Measurements from ENCODE around the gene CASP1. TPM values are rescaled to one million over a fixed set of nuclear protein-coding genes. Genes with fewer than 3 reads are reported as not detected.

CASP1 gene
- polyA plus RNA-seq, 3 donors: 210 to 460 (median 433) TPM

DNA sequence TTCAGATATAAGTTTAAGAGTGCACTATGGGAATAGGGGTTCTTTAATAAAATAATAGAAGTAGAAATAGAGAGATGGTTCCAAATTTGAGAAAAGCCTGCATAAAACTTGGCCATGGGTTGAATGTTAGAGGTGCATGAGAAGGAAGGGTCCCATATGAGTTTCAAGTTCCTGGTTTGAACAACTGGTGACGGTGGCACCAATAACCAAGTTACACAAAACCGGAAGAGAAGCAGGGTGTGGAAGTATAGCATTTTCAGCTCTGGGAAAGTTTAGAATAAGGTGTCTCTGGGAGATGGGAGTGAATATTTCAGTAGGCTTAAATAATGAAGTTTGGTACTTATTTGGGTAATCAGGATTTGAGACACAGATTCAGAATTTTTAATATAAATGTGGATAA is 2.4 kb downstream of the CASP1 start:
- Mint-ChIP-seq H3K4me3 (peak overlapping the region; percentile 98 to 99), H3K27ac (peak overlapping the region; percentile 81 to 100 (median 98)), H3K4me1 (peaks cover 73% of the 10 kb centered on the region), H3K9me3 (no peaks in the 10 kb centered on the region), H3K27me3 (ENCODE audit: low read depth in 3 of 3) (peaks cover 0 to 1% (median 0%) of the 10 kb centered on the region in 3 donors), H3K36me3 (peaks cover 50 to 58% of the 10 kb centered on the region in 2 donors)
- peak; percentile 49 to 87 (median 79) for DNase-seq
- peaks cover 56 to 88% of the 10 kb centered on the region in 2 donors for H3K4me1 ChIP-seq (ENCODE audit: control insufficient read depth in 1 of 2, insufficient read depth in 2 of 2, low read length in 2 of 2)
- no peaks in the 10 kb centered on the region for H3K27me3 ChIP-seq (ENCODE audit: control insufficient read depth in 2 of 2, insufficient read depth in 2 of 2, low read length in 2 of 2)
- no peak overlapping the region for H2AFZ ChIP-seq (ENCODE audit: insufficient read depth, low read depth, low read length, poor library complexity, severe bottlenecking)
- peak overlapping the region; percentile 93 for H3K4me2 ChIP-seq (replicated peaks; ENCODE audit: extremely low read depth, low read length, poor library complexity, severe bottlenecking)
- WGBS (ENCODE audit: insufficient coverage): 7% methylated on average over 2 of the region's 2 CpGs
- H3K27ac ChIP-seq (ENCODE audit: low read depth in 1 of 2, low read length in 2 of 2): peak overlapping the region in 1 of 2 donors; percentile 89
- TF ChIP-seq, protein P1, sequence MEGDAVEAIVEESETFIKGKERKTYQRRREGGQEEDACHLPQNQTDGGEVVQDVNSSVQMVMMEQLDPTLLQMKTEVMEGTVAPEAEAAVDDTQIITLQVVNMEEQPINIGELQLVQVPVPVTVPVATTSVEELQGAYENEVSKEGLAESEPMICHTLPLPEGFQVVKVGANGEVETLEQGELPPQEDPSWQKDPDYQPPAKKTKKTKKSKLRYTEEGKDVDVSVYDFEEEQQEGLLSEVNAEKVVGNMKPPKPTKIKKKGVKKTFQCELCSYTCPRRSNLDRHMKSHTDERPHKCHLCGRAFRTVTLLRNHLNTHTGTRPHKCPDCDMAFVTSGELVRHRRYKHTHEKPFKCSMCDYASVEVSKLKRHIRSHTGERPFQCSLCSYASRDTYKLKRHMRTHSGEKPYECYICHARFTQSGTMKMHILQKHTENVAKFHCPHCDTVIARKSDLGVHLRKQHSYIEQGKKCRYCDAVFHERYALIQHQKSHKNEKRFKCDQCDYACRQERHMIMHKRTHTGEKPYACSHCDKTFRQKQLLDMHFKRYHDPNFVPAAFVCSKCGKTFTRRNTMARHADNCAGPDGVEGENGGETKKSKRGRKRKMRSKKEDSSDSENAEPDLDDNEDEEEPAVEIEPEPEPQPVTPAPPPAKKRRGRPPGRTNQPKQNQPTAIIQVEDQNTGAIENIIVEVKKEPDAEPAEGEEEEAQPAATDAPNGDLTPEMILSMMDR (IDR thresholded peaks at IDR 0.05): no peak
- H3K9ac ChIP-seq (ENCODE audit: insufficient read depth, low read length, poor library complexity, severe bottlenecking): peak overlapping the region; percentile 66
- peaks cover 39 to 43% of the 10 kb centered on the region in 2 donors for H3K36me3 ChIP-seq (replicated peaks in 1 of 2; ENCODE audit: control insufficient read depth in 1 of 2, insufficient read depth in 2 of 2, low read length in 2 of 2)
- H3K9me3 ChIP-seq (replicated peaks in 1 of 2; ENCODE audit: control insufficient read depth in 1 of 2, insufficient read depth in 1 of 2, low read length in 2 of 2): no peaks in the 10 kb centered on the region
- peak overlapping the region; percentile 59 to 99 (median 81) for H3K4me3 ChIP-seq (replicated peaks in 1 of 3; ENCODE audit: low read depth in 2 of 3, low read length in 3 of 3)
- H4K20me1 ChIP-seq (ENCODE audit: insufficient read depth, low read length): peaks cover 35% of the 10 kb centered on the region
- intact Hi-C loops (cut with micrococcal nuclease): loop anchor here (10.0 kb wide), 3 partner anchors 72 to 188 kb away; no protein-coding TSS in a partner anchor
- H3K79me2 ChIP-seq (ENCODE audit: insufficient read depth, low read length): peaks cover 85% of the 10 kb centered on the region

DNA sequence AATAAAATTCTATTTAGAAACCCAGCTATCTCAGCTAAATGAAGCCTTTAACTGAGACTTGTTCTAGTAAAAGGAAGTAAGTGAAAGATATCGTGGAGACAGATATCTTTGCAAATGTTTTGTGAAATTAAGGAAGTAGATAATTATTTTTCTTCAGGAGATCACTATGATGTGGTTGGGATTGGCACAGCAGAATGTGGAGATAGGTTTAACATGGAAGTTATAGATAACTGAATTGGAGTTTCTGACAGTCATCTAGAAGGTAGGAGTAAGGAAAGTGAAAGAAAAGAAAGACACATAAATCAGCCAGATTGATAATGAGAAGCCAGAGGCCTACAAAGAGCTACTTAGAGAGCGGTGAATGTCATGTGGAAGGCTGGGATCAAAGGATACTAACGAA is 7.3 kb downstream of the CASP1 start:
- intact Hi-C loops (cut with micrococcal nuclease): no loop called here
- H3K4me3 Mint-ChIP-seq: peak overlapping the region; percentile 25 to 82
- 0% methylated on average over 1 of the region's 3 CpGs for WGBS (ENCODE audit: insufficient coverage)
- peaks cover 74% of the 10 kb centered on the region in 2 donors for H3K36me3 ChIP-seq (replicated peaks in 1 of 2; ENCODE audit: control insufficient read depth in 1 of 2, insufficient read depth in 2 of 2, low read length in 2 of 2)
- peak overlapping the region in 1 of 2 donors; percentile 61 for H3K27ac ChIP-seq (ENCODE audit: low read depth in 1 of 2, low read length in 2 of 2)
- H3K9ac ChIP-seq (ENCODE audit: insufficient read depth, low read length, poor library complexity, severe bottlenecking): no peak overlapping the region
- H3K4me1 ChIP-seq (ENCODE audit: control insufficient read depth in 1 of 2, insufficient read depth in 2 of 2, low read length in 2 of 2): peaks cover 54 to 72% of the 10 kb centered on the region in 2 donors
- no peak overlapping the region for H2AFZ ChIP-seq (ENCODE audit: insufficient read depth, low read depth, low read length, poor library complexity, severe bottlenecking)
- peaks cover 76 to 82% of the 10 kb centered on the region in 2 donors for H3K36me3 Mint-ChIP-seq
- no peaks in the 10 kb centered on the region for H3K27me3 ChIP-seq (ENCODE audit: control insufficient read depth in 2 of 2, insufficient read depth in 2 of 2, low read length in 2 of 2)
- peak overlapping the region; percentile 2 to 84 (median 77) for H3K27ac Mint-ChIP-seq
- peak overlapping the region; percentile 24 for H3K4me2 ChIP-seq (replicated peaks; ENCODE audit: extremely low read depth, low read length, poor library complexity, severe bottlenecking)
- H3K4me1 Mint-ChIP-seq: peaks cover 69% of the 10 kb centered on the region
- TF ChIP-seq, protein P1 (IDR thresholded peaks at IDR 0.05): no peak
- peak overlapping the region in 1 of 3 experiments; percentile 33 for H3K4me3 ChIP-seq (replicated peaks in 1 of 3; ENCODE audit: low read depth in 2 of 3, low read length in 3 of 3)
- no peaks in the 10 kb centered on the region for H3K27me3 Mint-ChIP-seq (ENCODE audit: low read depth in 3 of 3)
- H3K9me3 Mint-ChIP-seq: peaks cover 0 to 2% (median 0%) of the 10 kb centered on the region in 7 donors
- no peak for DNase-seq
- H4K20me1 ChIP-seq (ENCODE audit: insufficient read depth, low read length): peaks cover 50% of the 10 kb centered on the region
- H3K9me3 ChIP-seq (replicated peaks in 1 of 2; ENCODE audit: control insufficient read depth in 1 of 2, insufficient read depth in 1 of 2, low read length in 2 of 2): no peaks in the 10 kb centered on the region
- peaks cover 62% of the 10 kb centered on the region for H3K79me2 ChIP-seq (ENCODE audit: insufficient read depth, low read length)
